ENCODE measurements around the gene MDM2. TPM values are rescaled to one million over a fixed set of nuclear protein-coding genes. Genes with fewer than 3 reads are reported as not detected.

The MDM2 gene
- total and polyA plus RNA-seq, 2 of the 13 experiments (the other 11 are each of a cell fraction or from before 2014, with no cell fraction given) = 29.3 to 314 TPM

- TF ChIP-seq CBFB (CRISPR knock-in tag; IDR thresholded peaks at IDR 0.05) (no peak), SIX1 (CRISPR knock-in tag; IDR thresholded peaks at IDR 0.05; ENCODE audit: borderline replicate concordance) (peak; percentile 98), RCOR2 (CRISPR knock-in tag; IDR thresholded peaks at IDR 0.05) (peak; percentile 71), PBX3 (CRISPR knock-in tag; IDR thresholded peaks at IDR 0.05; ENCODE audit: borderline replicate concordance) (no peak), FOXA1 (IDR thresholded peaks at IDR 0.05) (peak; percentile 77), FOXA1 (CRISPR knock-in tag; IDR thresholded peaks at IDR 0.05) (peak; percentile 94), FIP1L1 (IDR thresholded peaks at IDR 0.05; ENCODE audit: borderline replicate concordance, insufficient read depth, low read depth, low read length) (no peak), ZNF251 (CRISPR knock-in tag; IDR thresholded peaks at IDR 0.05) (no peak), ZNF800 (CRISPR knock-in tag; IDR thresholded peaks at IDR 0.05) (peak; percentile 47; the same call in 1 of the 2 replicates), SRSF1 (optimal IDR thresholded peaks at IDR 0.05; ENCODE audit: low read depth, low read length) (no peak), ZBTB26 (CRISPR knock-in tag; IDR thresholded peaks at IDR 0.05; ENCODE audit: borderline replicate concordance) (no peak), KDM2A (CRISPR knock-in tag; IDR thresholded peaks at IDR 0.05; ENCODE audit: borderline replicate concordance, low read depth) (no peak), EHMT2 (IDR thresholded peaks at IDR 0.05; ENCODE audit: borderline replicate concordance, low read depth, low read length) (no peak), ATF3 (CRISPR knock-in tag; IDR thresholded peaks at IDR 0.05) (no peak), POLR2A (IDR thresholded peaks at IDR 0.05; ENCODE audit: insufficient read depth in 1 of 2, low read depth in 2 of 2, low read length in 2 of 2) (peak; percentile 63 to 67), RARG (CRISPR knock-in tag; IDR thresholded peaks at IDR 0.05; ENCODE audit: low read depth) (no peak), SSRP1 (CRISPR knock-in tag; IDR thresholded peaks at IDR 0.05) (peak; percentile 61; the same call in 1 of the 2 replicates), ONECUT2 (CRISPR knock-in tag; IDR thresholded peaks at IDR 0.05) (peak; percentile 90), ZNF260 (CRISPR knock-in tag; IDR thresholded peaks at IDR 0.05; ENCODE audit: borderline replicate concordance, low read depth) (no peak), DPF2 (CRISPR knock-in tag; IDR thresholded peaks at IDR 0.05; ENCODE audit: borderline replicate concordance, low read depth) (peak; percentile 64), IRF1 (CRISPR knock-in tag; IDR thresholded peaks at IDR 0.05; ENCODE audit: low read depth) (no peak)
These were observed 18.7 kb upstream of the MDM2 start (continued) for GRCh38 chr12:68789144-68789878.

Measured in HepG2 (cell line).